ENCODE measurements around the gene HDDC3. TPM values are rescaled to one million over a fixed set of nuclear protein-coding genes. Genes with fewer than 3 reads are reported as not detected.

HDDC3 gene
- total and polyA plus RNA-seq, 9 of the 15 experiments (the other 6 are each of a cell fraction or from before 2014, with no cell fraction given), result 14.9 to 55.8 (median 36.9) TPM

DNA sequence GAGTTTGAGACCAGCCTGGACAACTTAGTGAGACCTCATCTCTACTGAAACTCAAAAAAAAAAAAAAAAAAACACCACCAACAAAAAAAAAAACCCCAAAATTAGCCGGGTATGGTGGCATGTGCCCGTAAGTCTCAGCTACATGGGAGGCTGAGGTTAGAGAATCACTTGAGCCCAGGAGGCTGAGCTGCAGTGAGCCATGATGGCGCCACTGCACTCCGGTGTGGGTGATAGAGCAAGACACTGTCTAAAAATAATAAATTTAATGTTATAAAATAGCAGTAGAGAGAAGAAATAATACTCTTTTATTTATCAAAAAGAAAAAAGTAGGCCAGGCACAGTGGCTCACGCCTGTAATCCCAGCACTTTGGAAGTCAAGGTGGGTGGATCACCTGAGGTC is 39.8 kb upstream of the HDDC3 start:
- WGBS (ENCODE audit: insufficient coverage, low coverage, missing lambda C conversion rate), result 93% methylated on average over 5 of the region's 5 CpGs
- Histone ChIP-seq H3K27ac (ENCODE audit: extremely low read depth, low read depth, low read length) (no peak overlapping the region), H3K9me1 (ENCODE audit: control insufficient read depth, insufficient read depth, low read length) (peaks cover 2% of the 10 kb centered on the region), H3K79me2 (ENCODE audit: control insufficient read depth, insufficient read depth, low read length) (peaks cover 2% of the 10 kb centered on the region; the same call in 1 of the 3 replicates), H3K9ac (ENCODE audit: insufficient read depth in 1 of 2, low read depth in 2 of 2, low read length in 2 of 2) (no peak overlapping the region), H3K4me1 (replicated peaks in 1 of 2; ENCODE audit: control insufficient read depth in 2 of 2, insufficient read depth in 2 of 2, low read length in 2 of 2) (no peaks in the 10 kb centered on the region; a peak in 1 of 5 replicates), H4K20me1 (replicated peaks; ENCODE audit: control insufficient read depth, insufficient read depth, low read length) (peaks cover 7% of the 10 kb centered on the region; the same call in 1 of the 2 replicates), H2AFZ (ENCODE audit: low read depth, low read length) (no peak overlapping the region), H3K9me3 (replicated peaks; ENCODE audit: control insufficient read depth, insufficient read depth, low read depth, low read length) (no peaks in the 10 kb centered on the region; the same call in 1 of the 2 replicates), H3K36me3 (ENCODE audit: control insufficient read depth, insufficient read depth, low read length) (peaks cover 91% of the 10 kb centered on the region), H3K4me2 (ENCODE audit: insufficient read depth, low read length) (no peak overlapping the region), H3K27me3 (ENCODE audit: control insufficient read depth in 2 of 2, insufficient read depth in 2 of 2, low read length in 2 of 2) (no peaks in the 10 kb centered on the region), H3K4me3 (no peak overlapping the region)
- no peak for ATAC-seq
- CTCF ChIA-PET (ENCODE audit: low intra/inter-chr PET ratio), result interaction anchor here (0.6 to 0.7 kb wide), 2 partner anchors 11 to 1048 kb away, joined by 3 to 9 read pairs; no protein-coding TSS in a partner anchor
- intact Hi-C loops (cut with micrococcal nuclease), result no loop called here
- FAIRE-seq, result no peak
- in situ Hi-C loops (cut with MboI), result no loop called here
- POLR2A ChIA-PET, result interaction anchor here (0.7 to 2.6 kb wide), 7 partner anchors 9 to 135 kb away, joined by 3 to 12 read pairs (median 4); no protein-coding TSS in a partner anchor
- TF ChIP-seq MTA3 (IDR thresholded peaks at IDR 0.05; ENCODE audit: borderline replicate concordance), result no peak
- TF ChIP-seq HDAC2 (IDR thresholded peaks at IDR 0.05), result no peak
- TF ChIP-seq POLR2A (conservative IDR thresholded peaks at IDR 0.05), result peak; percentile 19; the same call in 1 of the 2 replicates
- no peak for DNase-seq (ENCODE audit: extremely low read depth in 1 of 4, low spot score in 3 of 4)
- BruUV-seq (replicated peaks), result no TSS peak

DNA sequence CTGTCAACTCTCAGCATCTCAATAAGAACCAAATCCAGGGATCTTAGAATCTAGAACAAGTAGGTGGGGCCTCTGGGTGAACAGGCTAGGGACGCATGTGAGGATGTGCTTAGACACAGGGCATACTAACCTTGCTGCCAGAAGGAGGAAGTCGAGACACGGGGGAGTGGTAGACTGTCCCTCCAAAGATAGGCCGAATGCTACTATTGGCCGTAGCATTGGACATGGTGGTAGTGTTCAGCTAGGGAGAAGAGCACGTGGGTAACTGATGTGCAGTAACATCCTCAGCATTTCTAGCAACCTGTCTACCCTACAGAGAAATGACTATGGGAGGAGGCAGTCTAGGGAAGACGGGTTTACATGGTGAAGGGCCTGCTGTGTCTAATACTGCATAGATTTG is 37.9 kb upstream of the HDDC3 start:
- ChIA-PET POLR2A (interaction anchor here (1.0 to 6.7 kb wide), 5 partner anchors 10 to 23 kb away, joined by 3 to 65 read pairs (median 6); partner anchors contain the start of gene RCCD1), CTCF (ENCODE audit: low intra/inter-chr PET ratio) (no interaction called here)
- intact Hi-C loops (cut with micrococcal nuclease), result no loop called here
- TF ChIP-seq PYGO2 (tag; IDR thresholded peaks at IDR 0.05) (no peak), HDAC3 (IDR thresholded peaks at IDR 0.05; ENCODE audit: borderline replicate concordance, partially characterized antibody) (no peak), RHOXF2B (CRISPR knock-in tag; conservative IDR thresholded peaks at IDR 0.05) (no peak), HMGN3 (IDR thresholded peaks at IDR 0.05; ENCODE audit: borderline replicate concordance, extremely low read depth, insufficient read length, low read depth, low read length) (no peak), NCOR1 (IDR thresholded peaks at IDR 0.05) (no peak), RAD21 (CRISPR knock-in tag; conservative IDR thresholded peaks at IDR 0.05 in 1 of 2, IDR thresholded peaks at IDR 0.05 in 1 of 2) (peak; percentile 22 to 28; a peak in 2 of 4 replicates), U2AF2 (optimal IDR thresholded peaks at IDR 0.05; ENCODE audit: low read depth, low read length) (no peak), ARHGAP35 (IDR thresholded peaks at IDR 0.05; ENCODE audit: partially characterized antibody) (no peak), SUPT5H (IDR thresholded peaks at IDR 0.05) (peak; percentile 48; the same call in 1 of the 2 replicates)
- TF ChIP-seq, protein P1, sequence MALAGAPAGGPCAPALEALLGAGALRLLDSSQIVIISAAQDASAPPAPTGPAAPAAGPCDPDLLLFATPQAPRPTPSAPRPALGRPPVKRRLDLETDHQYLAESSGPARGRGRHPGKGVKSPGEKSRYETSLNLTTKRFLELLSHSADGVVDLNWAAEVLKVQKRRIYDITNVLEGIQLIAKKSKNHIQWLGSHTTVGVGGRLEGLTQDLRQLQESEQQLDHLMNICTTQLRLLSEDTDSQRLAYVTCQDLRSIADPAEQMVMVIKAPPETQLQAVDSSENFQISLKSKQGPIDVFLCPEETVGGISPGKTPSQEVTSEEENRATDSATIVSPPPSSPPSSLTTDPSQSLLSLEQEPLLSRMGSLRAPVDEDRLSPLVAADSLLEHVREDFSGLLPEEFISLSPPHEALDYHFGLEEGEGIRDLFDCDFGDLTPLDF (CRISPR knock-in tag; IDR thresholded peaks at IDR 0.05), result no peak
- TF ChIP-seq, protein P2, sequence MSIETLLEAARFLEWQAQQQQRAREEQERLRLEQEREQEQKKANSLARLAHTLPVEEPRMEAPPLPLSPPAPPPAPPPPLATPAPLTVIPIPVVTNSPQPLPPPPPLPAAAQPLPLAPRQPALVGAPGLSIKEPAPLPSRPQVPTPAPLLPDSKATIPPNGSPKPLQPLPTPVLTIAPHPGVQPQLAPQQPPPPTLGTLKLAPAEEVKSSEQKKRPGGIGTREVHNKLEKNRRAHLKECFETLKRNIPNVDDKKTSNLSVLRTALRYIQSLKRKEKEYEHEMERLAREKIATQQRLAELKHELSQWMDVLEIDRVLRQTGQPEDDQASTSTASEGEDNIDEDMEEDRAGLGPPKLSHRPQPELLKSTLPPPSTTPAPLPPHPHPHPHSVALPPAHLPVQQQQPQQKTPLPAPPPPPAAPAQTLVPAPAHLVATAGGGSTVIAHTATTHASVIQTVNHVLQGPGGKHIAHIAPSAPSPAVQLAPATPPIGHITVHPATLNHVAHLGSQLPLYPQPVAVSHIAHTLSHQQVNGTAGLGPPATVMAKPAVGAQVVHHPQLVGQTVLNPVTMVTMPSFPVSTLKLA (conservative IDR thresholded peaks at IDR 0.05), result 0 out of 4 replicates have a peak, but pooled peaks of 1 of the 2 experiments have one; percentile 22

More for the DNA sequence above, 37.9 kb upstream of the HDDC3 start:
- 62% methylated on average over 7 of the region's 7 CpGs for WGBS (ENCODE audit: insufficient coverage, low coverage, missing lambda C conversion rate)
- no TSS peak for BruUV-seq (replicated peaks)
- peak; percentile 48 for FAIRE-seq
- H3K79me2 ChIP-seq (ENCODE audit: control insufficient read depth, insufficient read depth, low read length), result peaks cover 2% of the 10 kb centered on the region; the same call in 1 of the 3 replicates
- no peak overlapping the region for H3K4me2 ChIP-seq (ENCODE audit: insufficient read depth, low read length)
- no peak overlapping the region for H3K9ac ChIP-seq (ENCODE audit: insufficient read depth in 1 of 2, low read depth in 2 of 2, low read length in 2 of 2)
- H3K4me1 ChIP-seq (replicated peaks in 1 of 2; ENCODE audit: control insufficient read depth in 2 of 2, insufficient read depth in 2 of 2, low read length in 2 of 2), result no peaks in the 10 kb centered on the region; a peak in 1 of 5 replicates
- peak; percentile 37 for ATAC-seq
- peaks cover 2% of the 10 kb centered on the region for H3K9me1 ChIP-seq (ENCODE audit: control insufficient read depth, insufficient read depth, low read length)
- H2AFZ ChIP-seq (ENCODE audit: low read depth, low read length), result no peak overlapping the region
- H3K27ac ChIP-seq (ENCODE audit: extremely low read depth, low read depth, low read length), result no peak overlapping the region
- H3K36me3 ChIP-seq (ENCODE audit: control insufficient read depth, insufficient read depth, low read length), result peaks cover 92% of the 10 kb centered on the region
- no peaks in the 10 kb centered on the region for H3K27me3 ChIP-seq (ENCODE audit: control insufficient read depth in 2 of 2, insufficient read depth in 2 of 2, low read length in 2 of 2)
- no peaks in the 10 kb centered on the region; the same call in 1 of the 2 replicates for H3K9me3 ChIP-seq (replicated peaks; ENCODE audit: control insufficient read depth, insufficient read depth, low read depth, low read length)
- H3K4me3 ChIP-seq, result no peak overlapping the region
- no peak for DNase-seq (ENCODE audit: extremely low read depth in 1 of 4, low spot score in 3 of 4)
- in situ Hi-C loops (cut with MboI), result no loop called here
- peaks cover 7% of the 10 kb centered on the region; the same call in 1 of the 2 replicates for H4K20me1 ChIP-seq (replicated peaks; ENCODE audit: control insufficient read depth, insufficient read depth, low read length)
